K562 (cell line): ENCODE measurements around the gene EXO5. TPM values are rescaled to one million over a fixed set of nuclear protein-coding genes. Genes with fewer than 3 reads are reported as not detected.
A peak's percentile ranks its signal among the peaks of the same experiment; 100 is the strongest.

ENCODE experiments used
- ATAC-seq: fragments of 200-7000 bp; cut with Tn5 transposase; 3 replicates; pipeline ENCODE4 v1.9.1; 2020; ENCODE audit warnings: moderate library complexity
- BruUV-seq: library from RNA; stranded (reverse); fragments of 400-500 nt; replicated peaks from 2 replicates; lab custom pipeline; 2021; lab: Mats Ljungman, UMichigan
- CTCF ChIA-PET: fragments of 300-600 bp; formaldehyde crosslinking; extraction: SDS; loops from one replicate; lab custom pipeline; 2021; ENCODE audit warnings: low intra/inter-chr PET ratio; lab: Yijun Ruan, JAX
- POLR2A ChIA-PET: fragments of 300-600, 350-650 bp; sonication (Branson Sonifier 250); formaldehyde crosslinking; extraction: SDS; loops from one replicate; lab custom pipeline; 2021; ENCODE audit warnings: antibody characterized with exemption, inconsistent platforms; lab: Yijun Ruan, JAX
- DNase-seq, 4 experiments: peaks; one replicate each; pipeline versions ENCODE4 v3.0.0 to v3.0.0-alpha.2; 2011 to 2018; ENCODE audit warnings: low spot score in 3 of 4, mixed read lengths in 3 of 4; ENCODE audit errors: extremely low read depth in 1 of 4
- FAIRE-seq: peaks from 2 replicates; lab custom pipeline; 2011; peaks lifted over from hg19 to GRCh38; lab: Jason Lieb, UNC
- H2AFZ ChIP-seq: 2 replicates; pipeline ENCODE4 v1.6.0; 2011; ENCODE audit warnings: low read depth, low read length, control low read depth, inconsistent platforms
- H3K27ac ChIP-seq: fragments of 200-600 bp; 3 replicates; pipeline ENCODE4 v1.8.0; 2011; ENCODE audit warnings: low read depth, mild to moderate bottlenecking, control low read depth, inconsistent platforms, low read length, moderate library complexity, mixed read lengths; ENCODE audit errors: extremely low read depth
- H3K27me3 ChIP-seq, 2 experiments: fragments of 300-600 bp in 1 of 2; 2 replicates in 1 of 2; 3 replicates in 1 of 2; pipeline versions ENCODE4 v1.6.0 to v1.8.0; 2011; ENCODE audit warnings: inconsistent platforms in 2 of 2, low read length in 2 of 2, mild to moderate bottlenecking in 1 of 2, mixed read lengths in 1 of 2, moderate library complexity in 1 of 2; ENCODE audit not compliant: control insufficient read depth in 2 of 2, insufficient read depth in 2 of 2
- H3K36me3 ChIP-seq: fragments of 300-600 bp; 3 replicates; pipeline ENCODE4 v1.8.0; 2011; ENCODE audit warnings: mild to moderate bottlenecking, low read length, inconsistent platforms; ENCODE audit not compliant: control insufficient read depth, insufficient read depth
- H3K4me1 ChIP-seq, 2 experiments: fragments of 200-600 bp in 1 of 2; replicated peaks in 1 of 2; 2 replicates in 1 of 2; 3 replicates in 1 of 2; pipeline versions ENCODE4 v1.5.1 to v1.8.0; 2011; ENCODE audit warnings: inconsistent platforms in 2 of 2, low read length in 2 of 2, mild to moderate bottlenecking in 1 of 2, mixed read lengths in 1 of 2, moderate library complexity in 1 of 2; ENCODE audit not compliant: control insufficient read depth in 2 of 2, insufficient read depth in 2 of 2
- H3K4me2 ChIP-seq: 2 replicates; pipeline ENCODE4 v1.6.1; 2011; ENCODE audit warnings: low read length, control low read depth, inconsistent platforms, mixed read lengths; ENCODE audit not compliant: insufficient read depth
- H3K4me3 ChIP-seq: fragments of 200-600 bp; sonication (generic), shearing (Covaris generic); 2 replicates; pipeline ENCODE4 v1.5.1; 2016; ENCODE audit warnings: control low read depth, inconsistent platforms
- H3K79me2 ChIP-seq: fragments of 200-600 bp; 3 replicates; pipeline ENCODE4 v1.8.0; 2011; ENCODE audit warnings: low read length, inconsistent platforms; ENCODE audit not compliant: control insufficient read depth, insufficient read depth
- H3K9ac ChIP-seq, 2 experiments: 2 replicates each; pipeline versions ENCODE4 v1.6.0 to v1.6.1; 2011; ENCODE audit warnings: low read depth in 2 of 2, low read length in 2 of 2, control low read depth in 1 of 2, inconsistent platforms in 1 of 2, mild to moderate bottlenecking in 1 of 2, mixed read lengths in 1 of 2; ENCODE audit not compliant: insufficient read depth in 1 of 2
- H3K9me1 ChIP-seq: one replicate; pipeline ENCODE4 v1.6.0; 2011; ENCODE audit warnings: inconsistent platforms, mild to moderate bottlenecking, low read length, moderate library complexity; ENCODE audit not compliant: control insufficient read depth, insufficient read depth
- H3K9me3 ChIP-seq: replicated peaks from 2 replicates; pipeline ENCODE4 v1.5.1; 2011; ENCODE audit warnings: low read depth, low read length, inconsistent platforms; ENCODE audit not compliant: control insufficient read depth, insufficient read depth
- H4K20me1 ChIP-seq: replicated peaks from 2 replicates; pipeline ENCODE4 v1.6.1; 2011; ENCODE audit warnings: low read length, inconsistent platforms, mixed read lengths; ENCODE audit not compliant: control insufficient read depth, insufficient read depth
- ARID1B ChIP-seq: fragments of 450-650 bp; IDR thresholded peaks from 2 replicates; pipeline ENCODE4 v1.6.1; 2016; ENCODE audit warnings: antibody characterized with exemption, mild to moderate bottlenecking, inconsistent platforms
- EGR1 ChIP-seq: fragments of 450-650 bp; conservative IDR thresholded peaks from 2 replicates; pipeline ENCODE4 v1.6.1; 2017; ENCODE audit warnings: mild to moderate bottlenecking
- OTX1 ChIP-seq: fragments of 450-650 bp; formaldehyde crosslinking; IDR thresholded peaks from 2 replicates; pipeline ENCODE4 v1.4.0; 2022; ENCODE audit warnings: mild to moderate bottlenecking
- SMARCA4 ChIP-seq: fragments of 450-650 bp; IDR thresholded peaks from 2 replicates; pipeline ENCODE4 v1.6.1; 2016
- WGBS: fragments of 100-300 bp; shearing (Covaris generic); methylation state at CpG from one replicate; pipeline ENCODE4 v1.1.6; 2016; ENCODE audit warnings: low coverage, mixed read lengths; ENCODE audit not compliant: insufficient coverage; ENCODE audit errors: missing lambda C conversion rate; 5-methylcytosine and 5-hydroxymethylcytosine counted together
- in situ Hi-C: fragments of 300-500 bp; cut with MboI; formaldehyde crosslinking; loops from 4 replicates; pipeline ENCODE4 v1.15.0; 2018; ENCODE audit warnings: inconsistent platforms, mixed read lengths
- intact Hi-C: fragments of 100-400 bp; cut with micrococcal nuclease; formaldehyde crosslinking; loops from 2 replicates; pipeline ENCODE4 v1.14.2; 2022
- polyA plus RNA-seq, 8 experiments: library from polyadenylated mRNA; depleted of rRNA in 4 of 8; stranded (reverse) in 5 of 8; unstranded in 3 of 8; fragments of >200 nt; fragmentation: Nextera tagmentation in 2 of 8; fragmentation: Illumina TruSeq in 1 of 8; extraction: Ambion mirVana in 2 of 8; extraction: Trizol in 1 of 8; gene quantifications; 2 replicates each; pipeline versions ENCODE4 v1.2.1 to v1.2.3, GENCODE V29; 2011 to 2014; ENCODE audit warnings: inconsistent platforms in 1 of 8, missing spikeins in 1 of 8
- total RNA-seq, 7 experiments: library from RNA; depleted of rRNA in 6 of 7; stranded (reverse); fragments of >200 nt in 6 of 7; fragmentation: Illumina TruSeq in 2 of 7; extraction: Trizol in 2 of 7; gene quantifications; 2 replicates each; pipeline versions ENCODE4 v1.2.1 to v1.2.3, GENCODE V29; 2011 to 2021; ENCODE audit warnings: low replicate concordance in 1 of 7
- TF ChIP-seq, protein P1 (sequence below): sonication (generic); formaldehyde crosslinking; IDR thresholded peaks from 2 replicates; pipeline ENCODE4 v1.8.0; 2022; ENCODE audit warnings: mild to moderate bottlenecking, low read depth, missing genetic modification reagents
- TF ChIP-seq, protein P2 (sequence below), 3 experiments: fragments of 200-800 bp in 1 of 3; sonication (Bioruptor generic) in 1 of 3; sonication (generic) in 1 of 3; formaldehyde crosslinking in 1 of 3; IDR thresholded peaks; 2 replicates each; pipeline versions ENCODE4 v1.6.1 to v1.8.0; 2016 to 2022; ENCODE audit warnings: mild to moderate bottlenecking in 2 of 3, missing compliant biosample characterization in 2 of 3, missing genetic modification characterization in 2 of 3, missing genetic modification reagents in 1 of 3
- TF ChIP-seq, protein P3 (sequence below), 2 experiments: IDR thresholded peaks; 2 replicates each; pipeline ENCODE4 v1.6.1; 2011; ENCODE audit warnings: borderline replicate concordance in 1 of 2, control low read depth in 1 of 2, low read depth in 1 of 2, low read length in 1 of 2, mild to moderate bottlenecking in 1 of 2, mixed read lengths in 1 of 2, moderate library complexity in 1 of 2; ENCODE audit not compliant: insufficient read depth in 1 of 2, insufficient read length in 1 of 2, poor library complexity in 1 of 2, severe bottlenecking in 1 of 2; ENCODE audit errors: extremely low read depth in 1 of 2
- TF ChIP-seq, protein P4 (sequence below): fragments of 450-650 bp; IDR thresholded peaks from 2 replicates; pipeline ENCODE4 v1.6.1; 2016; ENCODE audit warnings: antibody characterized with exemption
- TF ChIP-seq, protein P5 (sequence below), 3 experiments: fragments of 200-800 bp in 1 of 3; fragments of 250-450 bp in 1 of 3; fragments of 450-650 bp in 1 of 3; sonication (Bioruptor Pico) in 1 of 3; sonication (Bioruptor generic) in 1 of 3; formaldehyde crosslinking in 1 of 3; IDR thresholded peaks; 2 replicates each; pipeline versions ENCODE4 v1.6.1 to v1.8.0; 2016 to 2022; ENCODE audit warnings: mild to moderate bottlenecking in 2 of 3, missing genetic modification characterization in 2 of 3, missing compliant biosample characterization in 1 of 3, moderate library complexity in 1 of 3

EXO5 gene
- total and polyA plus RNA-seq, 9 of the 15 experiments (the other 6 are each of a cell fraction or from before 2014, with no cell fraction given) = 1.1 to 4.3 (median 2.8) TPM

DNA sequence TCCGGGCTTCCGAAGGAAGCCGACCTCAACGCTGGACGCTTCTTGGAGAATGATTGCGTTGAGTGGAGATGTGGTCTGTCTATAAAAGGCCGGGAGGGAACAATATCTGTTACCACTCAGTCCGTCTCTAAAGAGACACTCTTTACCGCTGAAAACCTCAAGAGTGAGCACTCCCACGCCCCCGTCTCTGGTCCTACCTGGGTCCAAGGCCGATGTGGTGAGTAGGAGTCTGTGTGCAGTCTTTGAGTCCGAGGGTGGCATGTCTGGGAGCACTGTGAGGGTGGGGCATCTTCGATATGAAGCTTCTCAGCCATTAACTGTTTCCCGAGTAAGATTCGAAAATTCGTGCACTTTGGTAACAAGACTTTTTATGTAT, 30.9 kb upstream of the EXO5 start:
- peak; percentile 78 for ATAC-seq
- TF ChIP-seq, protein P1, sequence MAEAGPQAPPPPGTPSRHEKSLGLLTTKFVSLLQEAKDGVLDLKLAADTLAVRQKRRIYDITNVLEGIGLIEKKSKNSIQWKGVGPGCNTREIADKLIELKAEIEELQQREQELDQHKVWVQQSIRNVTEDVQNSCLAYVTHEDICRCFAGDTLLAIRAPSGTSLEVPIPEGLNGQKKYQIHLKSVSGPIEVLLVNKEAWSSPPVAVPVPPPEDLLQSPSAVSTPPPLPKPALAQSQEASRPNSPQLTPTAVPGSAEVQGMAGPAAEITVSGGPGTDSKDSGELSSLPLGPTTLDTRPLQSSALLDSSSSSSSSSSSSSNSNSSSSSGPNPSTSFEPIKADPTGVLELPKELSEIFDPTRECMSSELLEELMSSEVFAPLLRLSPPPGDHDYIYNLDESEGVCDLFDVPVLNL (CRISPR knock-in tag) = no peak
- TF ChIP-seq, protein P2, sequence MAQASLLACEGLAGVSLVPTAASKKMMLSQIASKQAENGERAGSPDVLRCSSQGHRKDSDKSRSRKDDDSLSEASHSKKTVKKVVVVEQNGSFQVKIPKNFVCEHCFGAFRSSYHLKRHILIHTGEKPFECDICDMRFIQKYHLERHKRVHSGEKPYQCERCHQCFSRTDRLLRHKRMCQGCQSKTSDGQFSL (CRISPR knock-in tag; IDR thresholded peaks at IDR 0.05) = no peak
- TF ChIP-seq, protein P2 (tag; IDR thresholded peaks at IDR 0.05) = no peak
- TF ChIP-seq EGR1 (peak; percentile 66), ARID1B (no peak), SMARCA4 (0 out of 2 replicates have a peak, but pooled peaks have one; percentile 16), OTX1 (CRISPR knock-in tag) (no peak)
- TF ChIP-seq, protein P3, sequence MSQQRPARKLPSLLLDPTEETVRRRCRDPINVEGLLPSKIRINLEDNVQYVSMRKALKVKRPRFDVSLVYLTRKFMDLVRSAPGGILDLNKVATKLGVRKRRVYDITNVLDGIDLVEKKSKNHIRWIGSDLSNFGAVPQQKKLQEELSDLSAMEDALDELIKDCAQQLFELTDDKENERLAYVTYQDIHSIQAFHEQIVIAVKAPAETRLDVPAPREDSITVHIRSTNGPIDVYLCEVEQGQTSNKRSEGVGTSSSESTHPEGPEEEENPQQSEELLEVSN (IDR thresholded peaks at IDR 0.05; ENCODE audit: borderline replicate concordance in 1 of 2, extremely low read depth in 1 of 2, insufficient read depth in 1 of 2, insufficient read length in 1 of 2, low read depth in 1 of 2, low read length in 1 of 2, poor library complexity in 1 of 2, severe bottlenecking in 1 of 2) = peak in 1 of 2 experiments; percentile 38
- TF ChIP-seq, protein P4, sequence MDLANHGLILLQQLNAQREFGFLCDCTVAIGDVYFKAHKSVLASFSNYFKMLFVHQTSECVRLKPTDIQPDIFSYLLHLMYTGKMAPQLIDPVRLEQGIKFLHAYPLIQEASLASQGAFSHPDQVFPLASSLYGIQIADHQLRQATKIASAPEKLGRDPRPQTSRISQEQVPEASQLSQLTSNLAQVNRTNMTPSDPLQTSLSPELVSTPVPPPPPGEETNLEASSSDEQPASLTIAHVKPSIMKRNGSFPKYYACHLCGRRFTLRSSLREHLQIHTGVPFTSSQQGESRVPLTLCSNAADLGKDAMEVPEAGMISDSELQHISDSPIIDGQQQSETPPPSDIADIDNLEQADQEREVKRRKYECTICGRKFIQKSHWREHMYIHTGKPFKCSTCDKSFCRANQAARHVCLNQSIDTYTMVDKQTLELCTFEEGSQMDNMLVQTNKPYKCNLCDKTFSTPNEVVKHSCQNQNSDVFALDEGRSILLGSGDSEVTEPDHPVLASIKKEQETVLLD = 0 out of 2 replicates have a peak, but pooled peaks have one; percentile 1
- TF ChIP-seq, protein P5, sequence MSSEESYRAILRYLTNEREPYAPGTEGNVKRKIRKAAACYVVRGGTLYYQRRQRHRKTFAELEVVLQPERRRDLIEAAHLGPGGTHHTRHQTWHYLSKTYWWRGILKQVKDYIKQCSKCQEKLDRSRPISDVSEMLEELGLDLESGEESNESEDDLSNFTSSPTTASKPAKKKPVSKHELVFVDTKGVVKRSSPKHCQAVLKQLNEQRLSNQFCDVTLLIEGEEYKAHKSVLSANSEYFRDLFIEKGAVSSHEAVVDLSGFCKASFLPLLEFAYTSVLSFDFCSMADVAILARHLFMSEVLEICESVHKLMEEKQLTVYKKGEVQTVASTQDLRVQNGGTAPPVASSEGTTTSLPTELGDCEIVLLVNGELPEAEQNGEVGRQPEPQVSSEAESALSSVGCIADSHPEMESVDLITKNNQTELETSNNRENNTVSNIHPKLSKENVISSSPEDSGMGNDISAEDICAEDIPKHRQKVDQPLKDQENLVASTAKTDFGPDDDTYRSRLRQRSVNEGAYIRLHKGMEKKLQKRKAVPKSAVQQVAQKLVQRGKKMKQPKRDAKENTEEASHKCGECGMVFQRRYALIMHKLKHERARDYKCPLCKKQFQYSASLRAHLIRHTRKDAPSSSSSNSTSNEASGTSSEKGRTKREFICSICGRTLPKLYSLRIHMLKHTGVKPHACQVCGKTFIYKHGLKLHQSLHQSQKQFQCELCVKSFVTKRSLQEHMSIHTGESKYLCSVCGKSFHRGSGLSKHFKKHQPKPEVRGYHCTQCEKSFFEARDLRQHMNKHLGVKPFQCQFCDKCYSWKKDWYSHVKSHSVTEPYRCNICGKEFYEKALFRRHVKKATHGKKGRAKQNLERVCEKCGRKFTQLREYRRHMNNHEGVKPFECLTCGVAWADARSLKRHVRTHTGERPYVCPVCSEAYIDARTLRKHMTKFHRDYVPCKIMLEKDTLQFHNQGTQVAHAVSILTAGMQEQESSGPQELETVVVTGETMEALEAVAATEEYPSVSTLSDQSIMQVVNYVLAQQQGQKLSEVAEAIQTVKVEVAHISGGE (CRISPR knock-in tag; IDR thresholded peaks at IDR 0.05) = peak in 1 of 3 experiments; percentile 89; a peak in 2 of 6 replicates
- H3K4me3 ChIP-seq = peak overlapping the region; percentile 67

More for the DNA sequence above, 30.9 kb upstream of the EXO5 start:
- Histone ChIP-seq H3K9me3 (peaks cover 11% of the 10 kb centered on the region; the same call in 1 of the 2 replicates), H3K79me2 (peaks cover 10% of the 10 kb centered on the region; the same call in 2 of the 3 replicates), H3K27ac (peak overlapping the region; percentile 78; the same call in 1 of the 3 replicates), H4K20me1 (no peaks in the 10 kb centered on the region), H3K4me1 (peaks cover 10 to 11% of the 10 kb centered on the region in 2 experiments; a peak in 3 of 5 replicates), H3K9ac (peak overlapping the region; percentile 65 to 91), H2AFZ (peak overlapping the region; percentile 98), H3K27me3 (no peaks in the 10 kb centered on the region), H3K4me2 (peak overlapping the region; percentile 91), H3K36me3 (peaks cover 7% of the 10 kb centered on the region; the same call in 2 of the 3 replicates), H3K9me1 (no peaks in the 10 kb centered on the region)
- FAIRE-seq = peak; percentile 73
- intact Hi-C loops (no loop called here), in situ Hi-C loops (no loop called here)
- POLR2A ChIA-PET = interaction anchor here (0.6 to 2.3 kb wide), 4 partner anchors 10 to 57 kb away, joined by 3 to 7 read pairs (median 4); partner anchors contain the start of gene ZFP69B
- peak in 3 of 4 experiments; percentile 25 to 55 (median 47) for DNase-seq
- BruUV-seq = no TSS peak
- CTCF ChIA-PET = no interaction called here
- WGBS = 13% methylated on average over 17 of the region's 17 CpGs
